HG03175 (cell line): Measurements from ENCODE around the gene CSNK1G1.
"Not testable (repeated sequence)": the region's sequence is repeated elsewhere in the genome, so short reads cannot be mapped to it uniquely, and the experiment has no call there.

Experiments used
- ATAC-seq: cut with Tn5 transposase; IDR thresholded peaks from one replicate; pipeline ENCODE4 v1.9.1; 2021; ENCODE audit warnings: mild to moderate bottlenecking, moderate library complexity; ENCODE audit not compliant: unreplicated experiment

CSNK1G1 gene

GRCh38 chr15:64351265-64351664 lies 4.7 kb downstream of the CSNK1G1 start:
- ATAC-seq, result no peak

DNA sequence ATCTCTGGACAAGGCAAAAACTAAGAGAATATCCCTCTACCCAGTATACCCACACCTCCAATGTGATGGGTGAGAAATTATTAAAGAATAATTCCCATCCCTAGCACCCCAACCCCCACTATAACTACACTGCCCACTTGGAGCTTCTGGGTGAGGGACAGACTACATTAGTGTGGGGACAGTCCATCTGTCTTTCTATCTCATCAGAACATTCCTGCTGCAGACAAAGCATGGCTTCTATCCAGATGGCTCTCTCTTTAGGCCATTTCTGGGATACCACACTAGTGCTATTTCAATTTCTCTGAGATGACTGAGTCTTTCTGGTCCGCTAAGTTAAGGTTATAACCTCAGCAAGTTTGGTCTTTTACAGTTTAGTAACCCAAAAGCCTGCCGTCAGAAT lies 6.6 kb downstream of the CSNK1G1 start:
- no peak for ATAC-seq

DNA sequence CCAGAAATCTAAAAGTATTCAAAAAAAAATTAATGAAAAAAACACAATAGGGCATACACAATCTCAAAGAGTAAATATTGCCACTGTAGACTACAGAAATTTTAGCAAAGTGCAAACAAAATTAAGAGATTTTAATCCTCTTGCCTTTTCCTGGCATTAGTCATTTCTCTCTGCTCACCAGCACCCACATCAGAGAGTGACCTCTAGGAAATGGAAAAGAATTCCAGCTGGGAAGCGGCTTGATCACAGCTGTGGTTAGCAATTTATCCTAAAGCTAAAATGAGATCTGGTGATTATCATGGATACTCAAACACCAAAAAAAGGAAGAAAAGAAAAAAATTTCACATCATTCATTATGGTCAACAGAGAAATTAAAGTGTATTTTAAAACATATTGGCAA lies 7.5 kb downstream of the CSNK1G1 start:
- ATAC-seq, result no peak

DNA sequence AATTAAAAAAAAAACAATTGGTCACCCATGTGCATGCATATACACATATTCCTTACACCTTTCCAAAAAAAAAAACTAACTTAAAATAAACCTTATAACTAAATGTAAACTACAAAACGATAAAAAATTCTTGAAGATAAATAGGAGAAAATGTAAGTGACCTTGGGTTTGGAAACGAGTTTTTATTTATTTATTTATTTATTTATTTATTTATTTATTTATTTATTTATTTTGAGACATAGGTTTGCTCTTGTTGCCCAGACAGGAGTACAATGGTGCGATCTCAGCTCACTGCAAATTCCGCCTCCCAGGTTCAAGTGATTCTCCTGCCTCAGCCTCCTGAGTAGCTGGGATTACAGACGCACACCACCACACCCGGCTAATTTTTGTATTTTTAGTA lies 9.7 kb downstream of the CSNK1G1 start:
- ATAC-seq, result not testable (repeated sequence)

GRCh38 chr15:64344651-64345294 lies 11.2 kb downstream of the CSNK1G1 start:
- no peak for ATAC-seq

DNA sequence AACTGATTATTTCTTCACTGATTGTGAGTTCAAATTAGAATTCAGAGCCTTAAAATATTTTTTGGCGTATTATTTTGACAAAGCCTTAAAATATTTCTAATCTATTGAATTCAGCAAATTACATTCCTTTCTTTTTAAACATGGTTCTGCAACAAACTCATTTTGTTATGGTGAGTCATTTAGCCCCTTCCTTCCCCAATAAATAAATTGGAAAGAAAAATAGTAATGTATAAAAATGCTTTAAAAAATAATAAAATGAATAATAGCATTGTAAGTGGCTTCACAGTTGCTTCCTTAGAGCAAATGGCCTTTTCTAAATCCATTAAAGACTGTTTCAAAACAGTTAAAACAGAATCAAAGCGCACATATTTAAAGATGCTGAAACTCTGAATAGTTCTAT lies 12.1 kb downstream of the CSNK1G1 start:
- no peak for ATAC-seq

GRCh38 chr15:64343222-64343621 lies 12.8 kb downstream of the CSNK1G1 start:
- no peak for ATAC-seq

DNA sequence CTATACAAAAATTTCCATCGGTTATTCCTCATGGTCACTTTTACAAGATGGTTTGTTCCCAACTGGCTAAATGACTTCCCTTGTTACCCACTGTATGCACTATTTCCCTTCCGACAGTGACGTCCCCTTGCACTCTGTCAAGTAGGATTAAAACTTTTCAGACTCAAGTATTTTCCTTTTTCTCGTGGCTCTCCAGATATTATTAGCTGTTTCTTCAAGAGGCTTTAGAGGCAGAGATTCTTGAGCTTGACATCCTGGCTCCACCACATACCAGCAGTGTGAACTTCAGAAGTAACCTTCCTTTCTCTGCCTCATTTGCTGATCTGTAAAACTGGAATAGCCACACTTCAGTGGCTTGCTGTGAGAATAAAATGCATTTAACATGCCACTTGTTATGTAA lies 14.0 kb downstream of the CSNK1G1 start:
- no peak for ATAC-seq

DNA sequence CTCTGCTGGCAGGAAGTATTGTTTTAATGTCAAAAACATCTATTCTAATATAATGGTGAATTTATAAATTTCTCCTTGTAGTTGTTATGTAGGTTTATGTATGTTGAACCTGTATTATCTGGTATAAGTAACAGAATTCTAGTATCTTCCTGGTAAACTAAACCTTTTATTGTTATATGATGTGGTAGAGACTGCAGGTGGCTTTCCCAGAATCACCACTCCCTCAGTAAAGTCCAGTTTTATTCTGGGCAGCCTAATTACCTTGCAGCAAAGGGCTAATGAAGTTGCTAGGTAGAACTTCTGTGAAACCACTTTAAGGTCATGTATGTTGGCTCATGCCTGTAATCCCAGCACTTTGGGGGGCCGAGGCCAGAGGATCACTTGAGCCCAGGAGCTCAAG lies 15.6 kb downstream of the CSNK1G1 start:
- ATAC-seq, result no peak

GRCh38 chr15:64337761-64338160 lies 18.2 kb downstream of the CSNK1G1 start:
- no peak for ATAC-seq

DNA sequence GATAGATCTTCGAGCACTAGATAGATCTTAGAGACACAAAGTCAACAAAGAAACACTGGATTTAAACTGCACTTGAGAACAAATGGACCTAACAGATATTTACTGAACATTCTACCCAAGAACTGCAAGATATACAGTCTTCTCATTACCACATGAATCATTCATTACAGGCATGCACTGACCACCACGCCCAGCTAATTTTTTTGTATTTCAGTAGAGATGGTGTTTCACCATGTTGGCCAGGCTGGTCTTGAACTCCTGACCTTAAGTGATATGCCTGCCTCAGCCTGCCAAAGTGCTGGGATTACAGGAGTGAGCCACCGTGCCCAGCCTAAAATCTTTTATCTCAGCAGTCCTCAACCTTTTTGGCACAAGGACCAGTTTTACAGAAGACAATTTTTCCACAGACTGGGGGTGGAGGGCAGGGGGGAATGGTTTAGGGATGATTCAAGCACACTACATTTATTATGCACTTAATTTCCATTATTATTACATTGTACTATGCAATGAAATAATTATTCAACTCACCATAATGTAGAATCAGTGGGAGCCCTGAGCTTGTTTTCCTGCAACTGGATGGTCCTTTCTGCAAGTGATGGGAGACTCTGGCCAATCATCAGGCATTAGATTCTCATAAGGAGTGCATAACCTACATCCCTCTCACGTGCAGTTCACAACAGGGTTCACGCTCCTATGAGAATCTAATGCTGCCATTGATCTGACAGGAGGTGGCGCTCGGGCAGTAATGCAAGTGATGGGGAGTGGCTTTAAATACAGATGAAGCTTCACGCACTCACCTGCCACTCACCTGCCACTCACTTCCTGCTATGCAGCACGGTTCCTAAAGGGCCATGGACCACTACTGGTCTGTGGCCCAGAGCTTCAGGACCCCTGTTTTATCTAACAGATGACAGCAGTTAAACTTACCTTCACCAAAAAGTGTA lies 21.7 kb downstream of the CSNK1G1 start:
- no peak for ATAC-seq

DNA sequence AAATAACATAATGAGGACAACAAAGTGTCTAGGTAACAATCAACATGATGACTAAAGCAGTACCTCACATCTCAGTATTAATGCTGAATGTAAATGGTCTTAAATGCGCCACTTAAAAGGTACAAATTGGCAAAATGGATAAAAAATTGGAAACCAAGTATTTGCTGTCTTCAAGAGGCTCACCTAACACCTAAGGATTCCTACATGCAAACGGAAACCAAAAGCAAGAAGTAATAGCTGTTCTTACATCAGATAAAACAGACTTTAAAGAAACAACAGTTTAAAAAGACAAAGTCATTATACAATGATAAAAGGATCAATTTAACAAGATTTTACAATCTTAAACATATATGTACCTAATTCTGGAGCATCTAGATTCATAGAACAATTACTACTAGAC lies 22.5 kb downstream of the CSNK1G1 start:
- ATAC-seq, result no peak

DNA sequence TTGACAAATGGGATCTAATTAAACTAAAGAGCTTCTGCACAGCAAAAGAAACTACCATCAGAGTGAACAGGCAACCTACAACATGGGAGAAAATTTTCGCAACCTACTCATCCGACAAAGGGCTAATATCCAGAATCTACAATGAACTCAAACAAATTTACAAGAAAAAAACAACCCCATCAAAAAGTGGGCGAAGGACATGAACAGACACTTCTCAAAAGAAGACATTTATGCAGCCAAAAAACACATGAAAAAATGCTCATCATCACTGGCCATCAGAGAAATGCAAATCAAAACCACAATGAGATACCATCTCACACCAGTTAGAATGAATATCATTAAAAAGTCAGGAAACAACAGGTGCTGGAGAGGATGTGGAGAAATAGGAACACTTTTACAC lies 24.3 kb downstream of the CSNK1G1 start:
- not testable (repeated sequence) for ATAC-seq

GRCh38 chr15:64326975-64327374 lies 29.0 kb downstream of the CSNK1G1 start:
- ATAC-seq, result not testable (repeated sequence)

- not testable (repeated sequence) for ATAC-seq
Measured at GRCh38 chr15:64326458-64326857, 29.5 kb downstream of the CSNK1G1 start.

GRCh38 chr15:64324165-64324877 lies 31.7 kb downstream of the CSNK1G1 start:
- no peak for ATAC-seq

GRCh38 chr15:64315216-64315615 lies 40.8 kb downstream of the CSNK1G1 start:
- ATAC-seq, result no peak

DNA sequence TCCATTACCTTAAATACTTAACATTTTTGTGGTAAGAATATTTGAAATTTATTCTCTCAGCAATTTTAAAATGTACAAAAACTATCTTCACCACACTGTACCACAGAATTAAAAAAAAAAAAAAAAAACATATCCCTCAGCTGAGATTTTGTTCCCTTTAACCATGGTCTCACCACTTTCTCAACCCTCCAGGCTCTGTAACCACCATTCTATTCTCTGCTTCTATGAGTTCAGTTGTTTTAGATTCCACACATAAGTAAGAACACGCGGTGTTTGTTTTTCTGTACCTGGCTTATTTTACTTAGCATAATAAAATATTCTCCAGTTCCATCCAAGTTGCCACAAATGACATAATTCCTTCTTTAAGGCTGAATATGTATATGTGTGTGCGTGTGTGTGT lies 41.5 kb downstream of the CSNK1G1 start:
- no peak for ATAC-seq

DNA sequence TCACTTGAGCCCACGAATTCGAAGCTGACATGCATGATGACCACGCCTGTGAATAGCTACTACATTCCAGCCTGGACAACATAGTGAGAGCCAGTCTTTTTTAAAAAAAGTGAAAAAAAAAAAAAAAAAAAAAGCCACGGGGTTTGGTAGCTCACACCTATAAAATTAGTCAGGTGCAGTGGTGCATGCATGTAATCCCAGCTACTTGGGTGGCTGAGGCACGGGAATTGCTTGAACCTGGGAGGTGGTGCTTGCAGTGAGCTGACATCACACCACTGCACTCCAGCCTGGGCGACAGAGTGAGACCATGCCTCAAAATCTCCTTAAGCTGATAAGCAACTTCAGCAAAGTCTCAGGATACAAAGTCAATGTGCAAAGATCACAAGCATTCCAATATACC lies 44.4 kb downstream of the CSNK1G1 start:
- ATAC-seq, result no peak

- ATAC-seq, result no peak
Measured at GRCh38 chr15:64310036-64310435, 45.9 kb downstream of the CSNK1G1 start.

DNA sequence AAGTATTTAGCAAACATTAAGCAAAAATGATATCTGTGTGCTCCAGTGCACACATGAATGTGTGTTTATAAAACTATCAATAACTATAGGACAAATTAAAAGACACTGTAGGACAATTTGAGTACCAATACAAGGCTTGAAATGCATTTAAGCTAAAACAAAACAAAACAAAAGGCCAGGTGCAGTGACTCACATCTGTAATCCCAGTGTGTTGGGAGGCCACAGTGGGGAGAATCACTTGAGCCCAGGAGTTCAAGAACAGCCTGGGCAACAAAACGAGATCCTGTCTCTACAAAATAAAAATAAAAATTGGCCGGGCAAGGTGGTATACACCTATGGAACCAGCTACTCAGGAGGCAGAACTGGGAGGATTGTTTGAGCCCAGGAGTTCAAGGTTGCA lies 50.7 kb downstream of the CSNK1G1 start:
- no peak for ATAC-seq

DNA sequence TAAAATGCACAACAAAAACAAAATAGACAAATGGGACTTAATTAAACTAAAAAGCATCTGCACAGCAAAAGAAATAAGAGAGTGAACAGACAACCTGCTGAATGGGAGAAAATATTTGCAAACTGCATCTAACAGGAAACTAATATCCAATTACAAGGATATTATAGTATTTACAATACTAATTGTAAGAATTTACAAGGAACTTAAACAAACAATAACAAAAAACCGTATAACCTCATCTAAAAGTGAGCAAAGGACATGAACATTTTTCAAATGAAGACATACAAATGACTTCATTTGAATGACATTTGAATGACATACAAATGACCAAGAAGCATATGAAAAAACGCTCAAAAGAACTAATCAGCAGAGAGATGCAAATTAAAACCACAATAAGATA lies 66.4 kb downstream of the CSNK1G1 start:
- ATAC-seq, result no peak
